Measurements from ENCODE around the gene TNFRSF12A.

- TF ChIP-seq USF2 (IDR thresholded peaks at IDR 0.05) (no peak), ZFP36 (IDR thresholded peaks at IDR 0.05; ENCODE audit: borderline replicate concordance, partially characterized antibody) (no peak), NR3C1 (IDR thresholded peaks at IDR 0.05) (no peak), BHLHE40 (IDR thresholded peaks at IDR 0.05; ENCODE audit: low read depth, low read length) (no peak)
These were observed 10.4 kb upstream of the TNFRSF12A start for GRCh38 chr16:3009568-3010390.
